Kidney (tissue), 14 donors: ENCODE data around the gene KNDC1. TPM values are rescaled to one million over a fixed set of nuclear protein-coding genes. Genes with fewer than 3 reads are reported as not detected.

Source experiments
- DNase-seq, 5 donors: peaks; one replicate each; pipeline ENCODE4 v3.0.0-alpha.2; 2013 to 2020
- FAIRE-seq: peaks from 2 replicates; lab custom pipeline; 2012; peaks lifted over from hg19 to GRCh38; lab: Jason Lieb, UNC
- H3K27ac ChIP-seq, 2 donors: one replicate each; pipeline ENCODE4 v1.7.0; 2013; ENCODE audit warnings: low read depth in 2 of 2, low read length in 2 of 2, inconsistent platforms in 1 of 2
- H3K27me3 ChIP-seq: one replicate; pipeline ENCODE4 v1.7.1; 2013; ENCODE audit warnings: low read length, inconsistent platforms; ENCODE audit not compliant: control insufficient read depth, insufficient read depth
- H3K36me3 ChIP-seq, 3 donors: one replicate each; pipeline versions ENCODE4 v1.7.0 to v1.7.1; 2013; ENCODE audit warnings: low read length in 3 of 3, control low read depth in 1 of 3, inconsistent platforms in 1 of 3; ENCODE audit not compliant: insufficient read depth in 3 of 3, control insufficient read depth in 2 of 3
- H3K4me1 ChIP-seq, 3 donors: one replicate each; pipeline versions ENCODE4 v1.7.0 to v1.7.1; 2013; ENCODE audit warnings: low read length in 3 of 3, inconsistent platforms in 1 of 3, low read depth in 1 of 3; ENCODE audit not compliant: control insufficient read depth in 2 of 3, insufficient read depth in 2 of 3
- H3K4me3 ChIP-seq, 3 donors: one replicate each; pipeline versions ENCODE4 v1.7.0 to v1.8.1; 2013; ENCODE audit warnings: low read length in 3 of 3, control low read depth in 1 of 3, inconsistent platforms in 1 of 3
- H3K9ac ChIP-seq, 3 donors: one replicate each; pipeline versions ENCODE4 v1.7.0 to v1.7.1; 2013; ENCODE audit warnings: low read length in 3 of 3, control low read depth in 1 of 3, inconsistent platforms in 1 of 3
- H3K9me3 ChIP-seq, 3 donors: one replicate each; pipeline versions ENCODE4 v1.7.0 to v1.7.1; 2013; ENCODE audit warnings: low read length in 3 of 3, control low read depth in 1 of 3, inconsistent platforms in 1 of 3; ENCODE audit not compliant: control insufficient read depth in 2 of 3, insufficient read depth in 1 of 3
- CTCF ChIP-seq: IDR thresholded peaks from 3 replicates; pipeline ENCODE4 v1.5.1; 2012; ENCODE audit warnings: mild to moderate bottlenecking, moderate library complexity, borderline replicate concordance; ENCODE audit not compliant: insufficient read depth; ENCODE audit errors: extremely low read depth
- intact Hi-C: fragments of 100-400 bp; cut with DNase I; formaldehyde crosslinking; loops from one replicate; pipeline ENCODE4 v1.11.1; 2022
- polyA plus RNA-seq: library from polyadenylated mRNA; stranded (reverse); fragments of 350-450 nt; fragmentation: Illumina TruSeq; extraction: RNeasy Lipid Tissue Mini Kit (QIAGEN cat#74804); gene quantifications from one replicate; pipeline ENCODE4 v1.2.3, GENCODE V29; 2014; ENCODE audit warnings: low read depth, low replicate concordance; ENCODE audit not compliant: insufficient read depth
- total RNA-seq: library from RNA; stranded (reverse); fragmentation: NEBNext Ultra II Directional; extraction: Animal tissue kit (Norgen Biotek cat#: 25700); gene quantifications from one replicate; pipeline ENCODE4 v1.2.1, GENCODE V29; 2021
- donor health status: control.
- donor health status: control.
- donor health status: control.
- donor health status: control.
- donor health status: control.
- donor health status: DM: yes; HTN: yes; CAD: no.
- donor health status: Normal renal cell carcinoma (clear cell type).

The KNDC1 gene
- total and polyA plus RNA-seq, 2 donors from 2014 or later: 0.43 to 8.7 TPM

- Histone ChIP-seq H3K36me3 (no peaks in the 10 kb centered on the region), H3K9me3 (no peaks in the 10 kb centered on the region), H3K4me3 (no peak overlapping the region), H3K9ac (no peak overlapping the region), H3K27ac (no peak overlapping the region), H3K27me3 (no peaks in the 10 kb centered on the region), H3K4me1 (no peaks in the 10 kb centered on the region)
- intact Hi-C loops: no loop called here
- no peak for FAIRE-seq
- DNase-seq: peak in 2 of 5 donors; percentile 44 to 61
- no peak for TF ChIP-seq CTCF
Measured at GRCh38 chr10:133127291-133128125, 32.5 kb upstream of the KNDC1 start.

- no peaks in the 10 kb centered on the region for H3K9me3 ChIP-seq
- no peak for TF ChIP-seq CTCF
- H3K27me3 ChIP-seq: no peaks in the 10 kb centered on the region
- peak in 2 of 5 donors; percentile 39 to 75 for DNase-seq
- no peaks in the 10 kb centered on the region for H3K36me3 ChIP-seq
- no peaks in the 10 kb centered on the region for H3K4me1 ChIP-seq
- no peak for FAIRE-seq
- H3K4me3 ChIP-seq: no peak overlapping the region
- H3K27ac ChIP-seq: no peak overlapping the region
- intact Hi-C loops: no loop called here
- no peak overlapping the region for H3K9ac ChIP-seq
Measured at GRCh38 chr10:133128126-133129070, 31.6 kb upstream of the KNDC1 start.

- DNase-seq (peak in 2 of 5 donors; percentile 37 to 64), FAIRE-seq (no peak)
- H3K9me3 ChIP-seq: no peaks in the 10 kb centered on the region
- H3K36me3 ChIP-seq: no peaks in the 10 kb centered on the region
- no peak overlapping the region for H3K9ac ChIP-seq
- no peaks in the 10 kb centered on the region for H3K4me1 ChIP-seq
- H3K27me3 ChIP-seq: no peaks in the 10 kb centered on the region
- no peak for TF ChIP-seq CTCF
- no peak overlapping the region for H3K27ac ChIP-seq
- H3K4me3 ChIP-seq: no peak overlapping the region
- intact Hi-C loops: no loop called here
Measured at GRCh38 chr10:133129071-133129858, 30.8 kb upstream of the KNDC1 start.
